Kidney glomerular epithelial cell (primary cell): Measurements from ENCODE around the gene FHIT.
"Not testable (repeated sequence)": the region's sequence is repeated elsewhere in the genome, so short reads cannot be mapped to it uniquely, and the experiment has no call there.

Experiments used
- DNase-seq: peaks from one replicate; lab custom pipeline; 2025; lab: John Stamatoyannopoulos, UW

FHIT gene

DNA sequence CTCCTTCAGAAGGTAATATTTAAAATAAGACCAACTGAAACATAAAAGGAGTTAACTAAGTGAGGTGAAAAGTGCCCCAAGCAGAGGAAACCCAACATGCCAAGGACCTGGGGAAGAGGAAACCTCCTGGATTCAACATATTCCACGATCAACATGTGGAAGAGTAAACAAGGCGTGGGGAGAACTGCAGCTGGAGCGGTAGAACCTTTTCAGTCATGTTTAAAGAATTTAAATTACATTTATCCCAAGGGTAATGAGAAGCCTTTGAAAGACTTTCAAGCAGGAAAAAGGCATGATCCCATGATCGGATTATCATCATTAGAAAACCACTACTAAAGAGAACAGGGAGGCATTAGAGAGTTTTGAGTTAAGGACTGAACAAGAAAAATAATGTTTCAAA is 330.7 kb downstream of the FHIT start:
- DNase-seq: no peak

DNA sequence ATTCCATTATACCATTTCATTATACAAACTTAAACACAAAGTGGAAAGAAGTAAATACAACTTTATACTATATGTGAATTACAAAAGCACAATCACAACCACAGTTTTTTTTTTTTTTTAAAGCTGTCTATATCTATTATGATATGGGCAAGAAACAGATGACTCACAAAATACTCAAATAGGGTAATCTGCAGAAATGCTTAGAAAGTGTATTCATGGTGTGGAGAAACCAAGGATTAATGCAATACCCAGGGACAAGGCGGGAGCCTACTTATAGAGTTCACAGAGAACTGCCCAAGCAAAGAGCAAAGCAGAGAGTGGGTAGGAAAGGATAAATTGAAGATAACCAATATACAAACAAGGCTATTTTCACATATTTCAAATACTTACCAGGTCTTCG is 332.0 kb downstream of the FHIT start:
- DNase-seq: no peak

- DNase-seq: no peak
Measured at GRCh38 chr3:60917141-60917540, 334.1 kb downstream of the FHIT start.

DNA sequence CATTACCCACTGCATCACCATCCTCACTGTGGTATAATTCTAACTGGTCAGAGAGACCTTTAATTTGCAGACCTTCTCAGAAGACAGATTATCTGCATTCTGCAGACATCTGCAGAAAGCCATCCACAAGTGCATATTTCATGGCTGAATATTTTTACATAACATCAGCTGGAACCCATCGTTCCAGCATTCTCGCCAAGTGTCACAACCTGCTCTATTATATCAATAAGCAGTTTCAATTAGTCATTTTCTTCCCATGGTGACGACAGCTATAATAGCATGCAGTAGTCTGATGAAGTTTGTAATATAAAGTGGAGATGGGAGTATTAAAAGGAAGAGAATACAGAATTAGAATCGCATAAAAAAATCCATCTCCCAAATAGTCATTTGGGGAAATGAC is 334.7 kb downstream of the FHIT start:
- DNase-seq: no peak

GRCh38 chr3:60913474-60913873 is 337.8 kb downstream of the FHIT start:
- no peak for DNase-seq

GRCh38 chr3:60912876-60913275 is 338.4 kb downstream of the FHIT start:
- DNase-seq: no peak

- no peak for DNase-seq
Measured at GRCh38 chr3:60912142-60912541, 339.1 kb downstream of the FHIT start.

DNA sequence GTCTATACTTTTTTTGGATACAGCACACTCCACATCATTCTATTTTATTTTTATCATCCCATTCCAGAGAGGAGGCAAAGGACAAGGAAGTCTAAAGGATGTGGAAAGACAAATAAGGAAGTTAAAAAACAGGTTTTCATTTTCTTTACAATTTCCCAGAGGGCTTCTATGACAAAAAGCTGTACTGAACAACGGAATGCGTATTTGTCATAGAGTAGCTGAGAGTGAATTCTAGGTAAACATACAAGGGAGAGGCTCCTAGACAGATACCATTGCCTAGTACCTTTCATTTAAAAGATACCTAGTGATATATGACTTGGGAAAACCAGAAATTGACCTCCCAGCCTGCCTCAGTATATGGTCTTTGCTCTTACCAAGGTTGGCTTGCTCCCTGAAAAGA is 341.7 kb downstream of the FHIT start:
- DNase-seq: no peak

- no peak for DNase-seq
Measured at GRCh38 chr3:60906283-60906682, 345.0 kb downstream of the FHIT start.

DNA sequence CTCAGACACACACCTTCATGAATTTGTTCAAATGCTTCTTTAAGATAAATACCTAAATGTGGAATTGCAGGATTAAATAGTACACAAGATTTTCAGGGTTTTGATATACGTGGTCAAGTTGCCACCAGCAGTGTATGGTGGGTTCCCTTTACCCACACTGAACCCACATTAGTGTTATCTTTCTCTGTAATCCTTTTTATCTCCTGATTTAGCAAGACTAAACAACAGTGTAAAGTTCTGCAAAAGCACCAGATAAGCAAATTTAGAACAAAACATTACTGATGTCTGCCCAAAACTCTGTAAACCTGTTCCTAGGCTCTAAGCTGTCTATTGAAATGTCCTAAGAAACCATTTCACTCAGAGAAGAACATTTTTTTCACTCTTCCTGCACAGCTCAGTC is 352.9 kb downstream of the FHIT start:
- DNase-seq: no peak

DNA sequence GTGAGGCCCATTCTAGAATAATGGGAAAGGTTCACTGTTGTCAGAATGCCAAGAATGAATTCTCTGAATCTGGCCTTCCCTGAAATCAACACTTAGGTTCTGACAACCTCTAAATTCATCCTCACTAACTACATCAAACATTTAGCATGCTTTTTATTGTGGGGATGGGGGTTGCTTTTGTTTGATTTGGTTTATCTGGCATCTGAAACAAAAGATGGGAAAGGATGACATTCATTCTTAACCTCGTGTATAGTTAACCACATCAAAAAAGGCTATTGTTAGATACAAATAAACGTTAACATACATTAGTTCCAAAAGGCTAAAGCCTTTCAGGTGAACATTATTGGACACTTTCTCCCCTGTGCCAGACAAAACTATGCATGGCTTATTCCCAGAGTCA is 357.3 kb downstream of the FHIT start:
- no peak for DNase-seq

GRCh38 chr3:60890226-60890625 is 361.0 kb downstream of the FHIT start:
- peak; percentile 73 for DNase-seq

DNA sequence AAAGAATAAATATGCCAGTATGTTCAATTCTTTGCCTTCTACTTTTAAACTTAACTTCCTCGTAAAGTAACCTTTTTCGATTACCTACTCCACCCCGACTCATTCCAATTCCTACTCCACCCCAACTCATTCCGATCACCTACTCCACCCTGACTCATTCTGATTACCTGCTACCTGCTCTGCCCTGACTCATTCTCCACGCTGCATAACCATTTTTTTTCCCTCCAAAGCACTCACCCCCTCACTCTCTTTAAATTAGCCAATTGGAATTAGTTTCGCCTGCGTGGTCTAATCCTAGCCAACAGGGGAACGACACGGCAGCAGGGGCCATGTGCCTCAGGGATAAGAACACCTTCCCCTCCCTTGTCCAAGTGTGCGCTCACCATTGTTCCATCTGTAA is 362.3 kb downstream of the FHIT start:
- DNase-seq: not testable (repeated sequence)

GRCh38 chr3:60887574-60887973 is 363.7 kb downstream of the FHIT start:
- DNase-seq: no peak

GRCh38 chr3:60886518-60886917 is 364.7 kb downstream of the FHIT start:
- DNase-seq: no peak

GRCh38 chr3:60884005-60884404 is 367.2 kb downstream of the FHIT start:
- DNase-seq: no peak

- no peak for DNase-seq
Measured at GRCh38 chr3:60877188-60877587, 374.1 kb downstream of the FHIT start.

GRCh38 chr3:60870396-60870795 is 380.9 kb downstream of the FHIT start:
- no peak for DNase-seq

- DNase-seq: no peak
Measured at GRCh38 chr3:60867200-60867599, 384.1 kb downstream of the FHIT start.

DNA sequence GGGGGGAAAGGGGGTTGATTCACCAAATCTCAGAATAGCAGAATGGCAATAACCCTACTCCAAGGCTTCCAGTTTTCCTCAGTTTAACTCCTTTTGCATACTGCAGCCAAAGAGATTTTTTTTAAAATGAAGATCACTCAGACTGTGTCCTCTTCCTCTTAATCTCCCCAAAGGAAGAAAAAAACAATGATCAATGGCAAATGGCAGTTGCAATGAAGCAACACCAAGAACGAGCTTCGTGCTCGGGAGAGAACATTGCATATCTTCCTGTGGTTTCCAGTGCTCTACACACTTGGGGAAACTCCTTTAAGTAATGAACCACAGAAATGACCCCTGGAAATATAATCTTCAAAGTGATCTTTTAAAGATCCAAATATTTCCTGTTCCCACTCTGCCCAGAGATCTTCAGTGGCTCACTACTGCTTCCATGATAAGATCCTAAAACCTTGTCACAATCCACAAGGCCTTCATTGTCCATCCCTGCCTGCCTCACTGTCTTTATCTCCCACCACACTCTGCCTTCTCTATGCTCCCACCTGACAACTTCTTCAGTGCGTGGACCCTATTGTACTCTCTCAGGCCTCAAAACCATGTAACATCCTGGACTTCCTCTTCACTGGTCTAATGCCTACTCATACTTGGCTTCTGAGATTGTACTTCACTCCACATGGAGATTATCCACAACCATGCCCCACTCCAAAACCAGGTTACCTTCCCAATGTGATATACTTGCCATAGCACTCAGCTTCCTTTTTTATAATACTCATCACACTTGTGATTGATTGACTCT is 394.8 kb downstream of the FHIT start:
- DNase-seq: no peak

DNA sequence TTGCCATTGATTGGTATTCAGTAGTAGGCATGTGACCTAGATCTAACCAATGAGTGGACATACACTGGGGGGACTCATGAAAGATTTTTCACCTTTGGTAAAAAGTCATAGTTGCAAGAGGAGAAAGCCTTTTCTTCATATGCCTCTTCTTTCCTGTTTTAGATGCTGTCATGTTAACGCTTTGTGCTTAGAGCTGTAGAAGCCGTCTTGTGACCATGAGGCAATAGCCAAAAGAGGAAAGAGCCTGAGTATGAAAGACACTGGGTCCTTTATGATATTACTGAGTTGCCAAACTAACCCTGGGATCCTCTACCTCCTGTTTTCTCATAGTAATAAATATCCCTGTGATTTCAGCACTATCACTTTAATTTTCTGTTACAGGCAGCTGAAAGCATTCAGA is 396.0 kb downstream of the FHIT start:
- no peak for DNase-seq

GRCh38 chr3:60854791-60855190 is 396.5 kb downstream of the FHIT start:
- DNase-seq: no peak

DNA sequence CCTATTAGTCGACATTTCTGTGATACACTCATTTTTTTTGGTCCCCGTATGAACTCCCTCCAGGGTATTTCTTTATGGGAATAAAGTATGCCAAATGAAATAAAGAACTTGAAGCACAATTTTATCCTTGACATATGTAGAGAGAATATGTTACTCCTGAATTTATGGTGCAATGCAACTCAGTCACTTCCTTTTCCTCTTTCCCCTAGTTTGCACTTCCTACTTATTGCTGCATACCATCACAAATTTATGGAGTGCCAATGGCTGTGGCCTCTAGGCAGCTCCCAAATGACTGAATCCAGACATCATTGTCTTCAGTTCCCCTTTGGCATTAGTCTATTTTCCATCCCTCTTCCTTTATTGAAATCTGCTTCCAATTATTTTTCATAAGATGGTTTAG is 403.5 kb downstream of the FHIT start:
- DNase-seq: no peak

- DNase-seq: no peak
Measured at GRCh38 chr3:60844256-60844655, 407.0 kb downstream of the FHIT start.
